Stomach (tissue), 4 donors: ENCODE results near the gene ABHD12B.

ENCODE experiments used
- CTCF ChIP-seq, 7 experiments: fragments of 450-650 bp in 4 of 7; fragments of 200-600 bp in 3 of 7; sonication (generic) in 3 of 7; IDR thresholded peaks; one replicate each; pipeline ENCODE4 v1.5.1; 2016 to 2019; ENCODE audit warnings: antibody characterized with exemption in 7 of 7, control low read depth in 2 of 7, mild to moderate bottlenecking in 1 of 7
- EP300 ChIP-seq: sonication (generic); formaldehyde crosslinking; IDR thresholded peaks from one replicate; pipeline ENCODE4 v1.6.1; 2017; ENCODE audit warnings: antibody characterized with exemption
- POLR2A ChIP-seq, 4 donors: fragments of 450-650 bp; IDR thresholded peaks; one replicate each; pipeline ENCODE4 v1.6.1; 2016; ENCODE audit warnings: antibody characterized with exemption in 4 of 4, control low read depth in 2 of 4, mild to moderate bottlenecking in 1 of 4, moderate library complexity in 1 of 4
- POLR2AphosphoS5 ChIP-seq, 3 donors: sonication (generic); formaldehyde crosslinking; IDR thresholded peaks; one replicate each; pipeline ENCODE4 v1.6.1; 2016; ENCODE audit warnings: antibody characterized with exemption in 3 of 3

GRCh38 chr14:50924236-50924635, 52.4 kb downstream of the ABHD12B start:
- TF ChIP-seq CTCF (IDR thresholded peaks at IDR 0.05) (no peak), EP300 (no peak), POLR2A (IDR thresholded peaks at IDR 0.05) (no peak), POLR2AphosphoS5 (IDR thresholded peaks at IDR 0.05) (no peak)
